ENCODE results near the gene SPTY2D1.
"Not testable (repeated sequence)": the region's sequence is repeated elsewhere in the genome, so short reads cannot be mapped to it uniquely, and the experiment has no call there.

SPTY2D1 gene
- total RNA-seq = 61.6 to 235 (median 105) reads per million in 9 experiments

- H3K4me1 Mint-ChIP-seq (ENCODE audit: low read depth in 2 of 2) = peaks cover 17 to 32% of the 10 kb centered on the region in 2 donors
- ATAC-seq (replicated peaks) = peak; percentile 89
- peaks cover 0 to 6% of the 10 kb centered on the region in 2 donors for H3K27me3 Mint-ChIP-seq
- H3K27ac Mint-ChIP-seq = peak within 1 kb of the TSS; percentile 96 to 100
- H3K9me3 Mint-ChIP-seq = no peaks in the 10 kb centered on the region
- peaks cover 18% of the 10 kb centered on the region for H3K36me3 Mint-ChIP-seq (ENCODE audit: insufficient read depth)
- peak within 1 kb of the TSS; percentile 87 to 95 for H3K4me3 Mint-ChIP-seq
- peak; percentile 96 to 97 (median 97) for DNase-seq
Observed at GRCh38 chr11:18634140-18635032, at the start of gene SPTY2D1. Gene SPTY2D1 (minus strand): TSS chr11:18634342. CDS start chr11:18634257, 85 bp downstream.

GRCh38 chr11:18682466-18682865 lies 48.3 kb upstream of the SPTY2D1 start:
- no peaks in the 10 kb centered on the region for H3K36me3 Mint-ChIP-seq (ENCODE audit: insufficient read depth)
- no peak for DNase-seq
- no peak for ATAC-seq (replicated peaks)
- peaks cover 0 to 6% of the 10 kb centered on the region in 2 donors for H3K27me3 Mint-ChIP-seq
- no peak overlapping the region for H3K27ac Mint-ChIP-seq
- no peaks in the 10 kb centered on the region for H3K4me1 Mint-ChIP-seq (ENCODE audit: low read depth in 2 of 2)
- no peaks in the 10 kb centered on the region for H3K9me3 Mint-ChIP-seq
- H3K4me3 Mint-ChIP-seq = no peak overlapping the region

GRCh38 chr11:18681949-18682348 lies 47.8 kb upstream of the SPTY2D1 start:
- H3K27ac Mint-ChIP-seq; H3K36me3 Mint-ChIP-seq (ENCODE audit: insufficient read depth); ATAC-seq (replicated peaks): not testable (repeated sequence)

GRCh38 chr11:18677560-18677959 lies 43.4 kb upstream of the SPTY2D1 start:
- Mint-ChIP-seq H3K4me1 (ENCODE audit: low read depth in 2 of 2) (peaks cover 0 to 2% of the 10 kb centered on the region in 2 donors), H3K27me3 (no peaks in the 10 kb centered on the region), H3K36me3 (ENCODE audit: insufficient read depth) (peaks cover 3% of the 10 kb centered on the region), H3K27ac (no peak overlapping the region), H3K4me3 (no peak overlapping the region), H3K9me3 (no peaks in the 10 kb centered on the region)
- ATAC-seq (replicated peaks) = peak; percentile 44
- no peak for DNase-seq

More at GRCh38 chr11:18681949-18682348, 47.8 kb upstream of the SPTY2D1 start:
- H3K4me1 Mint-ChIP-seq (ENCODE audit: low read depth in 2 of 2); DNase-seq; H3K4me3 Mint-ChIP-seq; H3K27me3 Mint-ChIP-seq; H3K9me3 Mint-ChIP-seq: not testable (repeated sequence)

- H3K27me3 Mint-ChIP-seq = no peaks in the 10 kb centered on the region
- ATAC-seq (replicated peaks) = no peak
Observed at GRCh38 chr11:18676803-18677202, 42.7 kb upstream of the SPTY2D1 start.

GRCh38 chr11:18672209-18672608 lies 38.1 kb upstream of the SPTY2D1 start:
- H3K9me3 Mint-ChIP-seq; H3K27me3 Mint-ChIP-seq; H3K36me3 Mint-ChIP-seq (ENCODE audit: insufficient read depth): not testable (repeated sequence)
- Mint-ChIP-seq H3K27ac (peak overlapping the region; percentile 87 to 89), H3K4me3 (peak overlapping the region; percentile 77 to 78), H3K4me1 (ENCODE audit: low read depth in 2 of 2) (peaks cover 21 to 26% of the 10 kb centered on the region in 2 donors)
- ATAC-seq (replicated peaks) (peak; percentile 100), DNase-seq (peak; percentile 36 to 49 (median 39))

More at GRCh38 chr11:18676803-18677202, 42.7 kb upstream of the SPTY2D1 start:
- Mint-ChIP-seq H3K4me1 (ENCODE audit: low read depth in 2 of 2) (peaks cover 3 to 5% of the 10 kb centered on the region in 2 donors), H3K9me3 (no peaks in the 10 kb centered on the region), H3K36me3 (ENCODE audit: insufficient read depth) (peaks cover 7% of the 10 kb centered on the region), H3K4me3 (no peak overlapping the region), H3K27ac (no peak overlapping the region)
- no peak for DNase-seq

GRCh38 chr11:18671246-18671645 lies 37.1 kb upstream of the SPTY2D1 start:
- H3K4me3 Mint-ChIP-seq = peak overlapping the region in 1 of 2 donors; percentile 5
- DNase-seq = no peak
- ATAC-seq (replicated peaks) = no peak

GRCh38 chr11:18669711-18670110 lies 35.6 kb upstream of the SPTY2D1 start:
- H3K27me3 Mint-ChIP-seq = no peaks in the 10 kb centered on the region
- peaks cover 7% of the 10 kb centered on the region for H3K36me3 Mint-ChIP-seq (ENCODE audit: insufficient read depth)
- H3K4me3 Mint-ChIP-seq = peak overlapping the region in 1 of 2 donors; percentile 60
- H3K27ac Mint-ChIP-seq = peak overlapping the region in 1 of 2 donors; percentile 84
- DNase-seq = no peak
- ATAC-seq (replicated peaks) = no peak
- H3K9me3 Mint-ChIP-seq = no peaks in the 10 kb centered on the region
- peaks cover 25 to 26% of the 10 kb centered on the region in 2 donors for H3K4me1 Mint-ChIP-seq (ENCODE audit: low read depth in 2 of 2)

More at GRCh38 chr11:18671246-18671645, 37.1 kb upstream of the SPTY2D1 start:
- Mint-ChIP-seq H3K27me3 (no peaks in the 10 kb centered on the region), H3K36me3 (ENCODE audit: insufficient read depth) (peaks cover 7% of the 10 kb centered on the region), H3K4me1 (ENCODE audit: low read depth in 2 of 2) (peaks cover 21 to 26% of the 10 kb centered on the region in 2 donors), H3K9me3 (no peaks in the 10 kb centered on the region), H3K27ac (peak overlapping the region; percentile 38 to 44)

- Mint-ChIP-seq H3K27ac (peak overlapping the region; percentile 39 to 83), H3K27me3 (no peaks in the 10 kb centered on the region), H3K36me3 (ENCODE audit: insufficient read depth) (peaks cover 7% of the 10 kb centered on the region), H3K4me3 (peak overlapping the region; percentile 31 to 60), H3K4me1 (ENCODE audit: low read depth in 2 of 2) (peaks cover 25 to 26% of the 10 kb centered on the region in 2 donors), H3K9me3 (no peaks in the 10 kb centered on the region)
- ATAC-seq (replicated peaks) (no peak), DNase-seq (no peak)
Observed at GRCh38 chr11:18669219-18669596, 35.1 kb upstream of the SPTY2D1 start.

GRCh38 chr11:18668131-18668530 lies 34.0 kb upstream of the SPTY2D1 start:
- H3K9me3 Mint-ChIP-seq = no peaks in the 10 kb centered on the region
- no peak overlapping the region for H3K4me3 Mint-ChIP-seq
- no peaks in the 10 kb centered on the region for H3K27me3 Mint-ChIP-seq
- no peak for ATAC-seq (replicated peaks)
- peaks cover 25 to 26% of the 10 kb centered on the region in 2 donors for H3K4me1 Mint-ChIP-seq (ENCODE audit: low read depth in 2 of 2)
- H3K27ac Mint-ChIP-seq = peak overlapping the region; percentile 53 to 83
- no peak for DNase-seq
- H3K36me3 Mint-ChIP-seq (ENCODE audit: insufficient read depth) = peaks cover 7% of the 10 kb centered on the region

GRCh38 chr11:18665353-18665872 lies 31.3 kb upstream of the SPTY2D1 start:
- peak overlapping the region in 1 of 2 donors; percentile 78 for H3K4me3 Mint-ChIP-seq
- not testable (repeated sequence) for H3K9me3 Mint-ChIP-seq; H3K36me3 Mint-ChIP-seq (ENCODE audit: insufficient read depth); H3K27me3 Mint-ChIP-seq; DNase-seq
- ATAC-seq (replicated peaks) = peak; percentile 87
- peak overlapping the region in 1 of 2 donors; percentile 83 for H3K27ac Mint-ChIP-seq
- H3K4me1 Mint-ChIP-seq (ENCODE audit: low read depth in 2 of 2) = peaks cover 13 to 21% of the 10 kb centered on the region in 2 donors

GRCh38 chr11:18657673-18658072 lies 23.5 kb upstream of the SPTY2D1 start:
- no peak for ATAC-seq (replicated peaks)
- no peaks in the 10 kb centered on the region for H3K36me3 Mint-ChIP-seq (ENCODE audit: insufficient read depth)
- no peaks in the 10 kb centered on the region for H3K9me3 Mint-ChIP-seq
- peaks cover 0 to 2% of the 10 kb centered on the region in 2 donors for H3K4me1 Mint-ChIP-seq (ENCODE audit: low read depth in 2 of 2)
- H3K27me3 Mint-ChIP-seq = peaks cover 21 to 22% of the 10 kb centered on the region in 2 donors
- no peak overlapping the region for H3K4me3 Mint-ChIP-seq
- peak overlapping the region in 1 of 2 donors; percentile 30 for H3K27ac Mint-ChIP-seq
- no peak for DNase-seq

- peaks cover 5 to 6% of the 10 kb centered on the region in 2 donors for H3K4me1 Mint-ChIP-seq (ENCODE audit: low read depth in 2 of 2)
- H3K4me3 Mint-ChIP-seq = no peak overlapping the region
- peak; percentile 61 for ATAC-seq (replicated peaks)
- no peaks in the 10 kb centered on the region for H3K27me3 Mint-ChIP-seq
- DNase-seq = peak; percentile 25 to 46 (median 27)
- no peaks in the 10 kb centered on the region for H3K36me3 Mint-ChIP-seq (ENCODE audit: insufficient read depth)
- no peaks in the 10 kb centered on the region for H3K9me3 Mint-ChIP-seq
- peak overlapping the region in 1 of 2 donors; percentile 44 for H3K27ac Mint-ChIP-seq
Observed at GRCh38 chr11:18650859-18651557, 16.9 kb upstream of the SPTY2D1 start.
